GM21423 (cell line): ENCODE results near the gene DKK3.
A peak's percentile ranks its signal among the peaks of the same experiment; 100 is the strongest.

Experiments used
- ATAC-seq: cut with Tn5 transposase; IDR thresholded peaks from one replicate; pipeline ENCODE4 v1.9.1; 2021; ENCODE audit warnings: mild to moderate bottlenecking, moderate library complexity; ENCODE audit not compliant: unreplicated experiment

DKK3 gene

GRCh38 chr11:11969380-11970215, 38.8 kb downstream of the DKK3 start:
- no peak for ATAC-seq

DNA sequence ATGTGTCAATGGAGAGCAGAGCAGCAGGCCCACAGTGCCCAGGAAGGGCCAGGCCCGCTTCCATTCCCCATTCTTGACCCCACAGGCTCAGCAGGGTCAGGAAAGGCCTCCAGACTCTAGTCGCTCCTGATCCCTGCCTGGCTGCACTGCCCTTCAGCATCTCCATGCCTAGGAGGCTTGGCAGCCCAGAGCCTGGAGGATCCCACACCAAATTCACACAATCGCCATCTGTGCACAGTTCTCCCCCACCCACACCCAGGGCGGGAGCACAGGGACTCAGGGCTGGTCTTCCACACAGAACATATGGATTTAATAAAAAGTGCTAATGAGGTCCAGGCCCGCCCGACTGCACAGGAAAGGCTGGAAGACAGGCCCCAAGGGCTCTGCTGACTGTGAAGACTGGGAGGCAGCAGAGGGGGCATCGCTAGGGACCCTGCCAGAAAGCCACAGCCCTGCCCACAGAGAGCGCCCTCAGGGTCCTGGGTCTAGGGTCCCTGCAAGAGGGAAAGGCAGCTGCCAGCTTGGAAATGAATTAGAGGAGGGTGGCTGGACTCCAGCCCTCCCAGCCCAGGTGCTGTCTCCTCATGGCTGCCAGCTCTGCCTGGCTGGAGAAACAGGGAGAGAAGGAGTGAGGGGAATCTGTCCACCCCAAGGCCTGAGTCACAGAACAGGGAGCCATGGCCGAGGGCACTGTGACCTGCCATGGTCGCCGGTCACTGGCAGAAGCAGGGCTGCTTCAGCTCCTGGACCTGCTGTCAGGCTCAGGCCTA, 39.7 kb downstream of the DKK3 start:
- ATAC-seq = no peak

DNA sequence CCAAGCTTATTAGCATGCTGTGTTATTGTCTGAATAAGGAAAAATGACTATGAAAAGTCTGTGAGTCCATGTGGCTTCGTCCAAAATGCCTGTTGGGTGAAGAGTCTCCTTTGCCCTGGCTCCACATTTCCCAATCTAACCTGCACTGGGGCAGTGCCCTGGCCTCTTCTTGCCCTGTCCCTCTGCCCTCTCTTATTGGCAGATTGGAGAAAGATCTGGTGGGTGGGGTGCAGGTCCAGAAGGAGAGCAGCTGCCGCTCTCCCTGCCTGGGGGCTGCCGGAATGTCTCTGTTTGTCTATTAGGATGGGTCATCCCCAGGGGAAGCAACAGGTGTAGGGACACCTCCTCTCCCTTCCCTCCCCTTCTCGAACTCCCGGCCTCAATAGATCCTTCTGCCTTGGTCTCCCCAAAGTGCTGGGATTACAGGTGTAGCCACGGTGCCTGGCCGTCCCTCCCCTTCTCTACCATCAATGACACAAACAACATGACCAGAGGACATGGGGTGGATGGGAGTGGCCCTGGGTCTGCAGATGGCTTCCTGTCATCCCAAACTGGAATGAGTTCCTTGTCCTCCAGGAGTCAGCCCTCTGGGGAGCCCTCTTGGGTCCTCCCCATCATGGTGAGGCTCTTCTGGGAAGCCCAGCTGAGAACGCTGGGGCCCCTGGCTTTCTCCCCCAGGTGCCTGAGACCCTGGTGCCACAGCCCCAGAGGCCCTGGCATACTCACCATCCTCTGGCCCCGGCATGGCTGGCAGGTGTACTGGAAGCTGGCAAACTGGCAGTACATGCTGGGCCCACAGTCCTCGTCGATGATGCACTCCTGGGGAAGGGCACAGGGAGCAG, 40.5 kb downstream of the DKK3 start:
- ATAC-seq = no peak

DNA sequence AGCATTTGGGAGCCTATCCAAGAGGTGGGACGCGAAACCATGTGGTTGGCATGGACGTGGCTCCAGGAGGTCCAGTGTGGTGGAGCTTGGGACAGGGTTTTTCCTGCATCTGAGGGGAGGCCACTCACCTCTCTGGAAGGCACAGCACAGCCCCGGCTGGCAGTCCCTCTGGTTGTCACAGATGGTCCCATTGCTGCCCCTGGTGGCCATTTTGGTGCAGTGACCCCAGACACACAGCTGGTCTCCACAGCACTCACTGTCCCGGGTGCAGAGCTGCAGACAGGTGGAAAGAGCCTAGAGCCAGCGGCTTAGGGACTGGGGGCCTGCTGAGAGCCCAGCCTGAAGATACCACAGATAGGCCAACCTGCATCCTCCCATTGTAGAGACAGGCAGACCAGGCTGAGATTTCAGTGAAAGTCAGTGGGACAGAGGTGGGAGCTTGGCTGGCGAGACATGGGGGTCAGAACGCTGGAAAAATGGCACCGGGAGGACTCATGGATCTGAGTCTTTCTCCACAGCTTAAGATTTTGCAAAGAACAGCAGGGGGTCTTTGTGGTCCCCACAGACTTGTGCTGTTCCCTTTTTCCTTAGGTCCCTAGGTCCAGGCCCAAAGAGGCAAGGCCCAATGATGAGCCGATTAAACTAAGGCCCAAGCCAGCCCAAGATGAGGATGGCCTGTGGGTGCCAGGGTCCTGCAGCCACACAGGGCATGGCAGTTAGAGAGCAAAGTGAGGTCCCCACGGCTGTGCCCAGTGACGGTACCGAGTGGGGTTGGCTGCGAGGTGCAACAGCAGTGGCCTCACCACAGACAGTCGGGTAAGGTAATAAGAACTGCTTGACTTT, 41.4 kb downstream of the DKK3 start:
- peak; percentile 92 for ATAC-seq

DNA sequence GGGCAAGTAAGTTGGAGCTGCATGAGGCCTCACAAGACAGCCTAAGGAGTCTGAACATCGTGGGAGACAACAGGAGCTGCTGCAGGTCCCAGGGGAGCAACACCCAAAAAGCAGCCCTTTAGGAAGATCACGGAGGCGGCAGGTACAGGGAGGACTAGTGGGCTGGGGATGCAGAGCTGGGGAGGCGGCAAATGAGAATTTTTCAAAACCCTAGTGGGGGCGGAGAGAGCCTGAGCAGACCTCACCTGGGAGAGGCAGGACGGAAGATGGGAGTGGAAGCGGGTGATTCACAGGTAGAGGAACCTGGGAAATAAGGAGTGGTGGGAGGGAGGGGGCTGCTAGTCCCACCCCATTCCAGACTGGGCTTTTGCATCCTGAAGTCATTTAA, 42.1 kb downstream of the DKK3 start:
- ATAC-seq = no peak

DNA sequence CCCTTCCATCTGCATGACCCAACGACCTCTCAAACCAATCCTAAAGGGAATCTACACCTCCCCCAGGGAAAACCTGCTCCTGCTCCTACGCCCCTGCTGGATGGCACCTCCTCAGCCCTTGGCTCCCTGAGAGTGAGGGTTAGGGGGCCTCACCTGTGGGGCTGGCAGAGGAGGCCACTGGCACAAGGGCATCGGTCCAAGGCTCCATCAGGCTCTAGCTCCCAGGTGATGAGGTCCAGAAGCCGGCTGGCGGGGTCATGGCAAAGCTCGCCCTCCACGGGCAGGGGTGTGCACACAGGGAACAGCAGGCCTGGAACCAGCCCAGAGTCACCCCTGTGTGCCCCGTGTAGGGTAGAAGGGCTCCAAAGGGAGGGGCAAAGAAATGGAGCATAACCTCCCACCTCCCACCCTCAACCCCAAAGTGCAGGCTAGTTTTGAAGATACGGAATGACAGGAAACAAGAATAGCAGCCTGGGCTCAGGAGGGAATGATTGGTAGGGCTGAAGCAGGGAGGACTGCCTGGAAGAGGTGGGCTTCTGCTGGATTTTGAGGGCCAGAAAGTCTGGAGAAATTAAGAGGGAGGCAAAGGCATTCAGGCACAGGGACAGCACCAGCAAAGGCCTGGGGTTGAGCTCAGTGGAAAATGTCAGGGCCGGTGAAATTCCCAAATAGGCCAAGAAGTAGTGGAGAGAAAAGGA, 42.6 kb downstream of the DKK3 start:
- ATAC-seq = no peak

GRCh38 chr11:11965192-11965591, 43.2 kb downstream of the DKK3 start:
- ATAC-seq = no peak

- ATAC-seq = no peak
Measured at GRCh38 chr11:11964774-11965150, 43.7 kb downstream of the DKK3 start.

DNA sequence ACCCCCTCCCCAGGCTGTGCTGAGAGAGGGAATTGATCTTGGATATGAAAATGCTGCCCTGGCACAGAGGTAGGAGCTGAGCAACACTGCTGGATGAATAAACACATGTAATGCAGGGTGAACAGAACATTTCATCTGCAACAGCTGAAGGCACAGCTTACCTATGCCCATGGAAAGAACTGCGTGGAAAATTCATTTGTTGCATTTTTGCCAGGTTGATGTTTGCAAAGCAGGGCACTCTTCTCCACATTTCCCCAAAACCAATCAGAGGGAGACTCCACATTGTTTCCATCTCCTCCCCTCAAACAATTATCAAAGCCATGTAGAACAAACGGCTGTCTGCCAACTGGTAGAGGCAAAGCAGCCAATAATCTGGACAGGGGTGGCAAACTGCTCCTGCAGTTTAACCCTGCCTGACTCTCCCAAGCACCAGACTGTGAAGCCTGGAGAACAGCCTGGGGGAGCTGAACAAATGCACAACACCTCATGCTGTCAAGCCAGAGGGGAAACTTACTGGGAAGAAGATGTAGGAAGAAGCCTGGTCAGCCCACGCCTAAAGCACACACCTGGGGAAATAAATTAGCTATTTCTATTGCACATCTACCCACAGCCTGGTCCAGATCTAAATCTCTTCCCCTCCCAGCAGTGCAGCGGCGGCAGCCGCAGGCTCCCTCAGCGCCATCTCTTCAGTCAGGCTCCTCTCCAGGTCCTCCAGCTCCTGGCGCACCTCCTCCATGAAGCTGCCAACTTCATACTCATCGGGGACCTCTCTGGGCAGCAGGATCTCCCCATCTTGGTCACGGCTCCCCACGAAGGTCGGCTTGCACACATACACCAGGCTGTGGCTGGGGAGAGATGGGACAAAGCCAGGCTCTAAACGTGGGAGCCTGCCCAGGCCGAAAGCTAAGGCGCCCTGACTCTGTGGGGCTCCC, 44.3 kb downstream of the DKK3 start:
- no peak for ATAC-seq

DNA sequence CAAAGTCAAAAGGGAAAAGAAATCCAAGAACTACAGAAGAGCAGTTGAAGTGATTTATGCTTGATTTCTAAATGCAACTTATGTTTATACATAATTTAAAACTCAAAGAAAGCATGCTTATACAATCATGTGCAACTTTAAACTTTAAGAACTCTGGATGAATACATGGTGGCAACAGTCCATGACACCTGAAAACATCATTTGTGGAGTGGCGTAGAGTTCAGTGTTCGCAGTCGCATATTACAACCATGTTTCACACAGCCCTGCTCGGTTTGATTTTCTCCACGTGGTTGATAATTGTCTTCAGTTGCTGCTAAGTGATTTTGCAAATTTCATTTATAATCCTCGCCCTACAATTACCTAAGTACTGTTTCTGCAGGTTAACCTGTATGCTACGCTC, 45.4 kb downstream of the DKK3 start:
- ATAC-seq = no peak

DNA sequence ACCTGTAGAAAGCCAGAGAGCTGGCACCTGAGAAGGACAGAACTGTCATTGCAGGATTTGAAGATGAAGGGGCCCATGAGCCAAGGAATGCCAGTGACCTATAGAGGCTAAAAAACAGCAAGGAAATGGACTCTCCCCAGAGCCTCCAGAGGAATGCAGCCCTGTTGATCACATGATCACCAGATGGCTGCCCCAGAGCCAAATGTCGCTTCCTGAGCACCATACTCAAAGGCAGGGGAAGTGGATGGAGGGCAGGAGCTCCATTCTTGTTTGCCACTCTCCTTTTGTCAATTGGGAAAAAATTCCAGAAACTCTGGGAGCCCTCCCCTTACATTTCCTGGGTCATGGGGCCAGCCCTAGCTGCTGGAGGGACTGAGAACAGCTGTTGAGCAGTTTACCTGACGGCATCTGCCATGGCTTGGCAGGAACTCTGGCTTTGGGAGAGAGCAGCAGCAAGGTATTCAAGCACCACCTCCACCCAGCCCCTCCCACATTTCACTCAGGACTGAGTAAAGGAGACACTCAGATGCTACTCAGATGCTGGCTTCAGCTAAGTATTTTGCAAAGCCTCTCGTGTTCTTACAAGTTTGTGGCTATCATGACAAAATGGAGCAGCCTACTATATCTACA, 46.9 kb downstream of the DKK3 start:
- no peak for ATAC-seq

DNA sequence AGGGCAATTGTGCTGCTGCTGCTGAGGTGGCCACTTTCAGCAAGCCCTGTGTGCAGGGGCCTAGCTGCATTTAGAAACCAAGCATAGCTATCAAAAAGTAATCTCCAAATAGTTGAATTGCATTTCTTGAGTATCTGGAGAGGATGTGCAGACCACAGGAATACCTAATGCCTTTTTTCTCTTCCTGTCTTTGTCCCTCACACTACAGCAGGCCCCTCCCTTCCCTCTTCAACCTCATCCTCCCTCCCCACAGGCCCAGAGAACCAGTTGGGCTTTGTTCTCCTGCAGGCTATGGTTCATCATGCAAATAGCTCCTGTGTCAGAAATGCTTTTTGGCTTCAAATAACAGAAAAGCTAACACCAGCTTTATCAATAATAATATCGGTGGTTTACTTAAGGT, 47.7 kb downstream of the DKK3 start:
- ATAC-seq = peak; percentile 51

DNA sequence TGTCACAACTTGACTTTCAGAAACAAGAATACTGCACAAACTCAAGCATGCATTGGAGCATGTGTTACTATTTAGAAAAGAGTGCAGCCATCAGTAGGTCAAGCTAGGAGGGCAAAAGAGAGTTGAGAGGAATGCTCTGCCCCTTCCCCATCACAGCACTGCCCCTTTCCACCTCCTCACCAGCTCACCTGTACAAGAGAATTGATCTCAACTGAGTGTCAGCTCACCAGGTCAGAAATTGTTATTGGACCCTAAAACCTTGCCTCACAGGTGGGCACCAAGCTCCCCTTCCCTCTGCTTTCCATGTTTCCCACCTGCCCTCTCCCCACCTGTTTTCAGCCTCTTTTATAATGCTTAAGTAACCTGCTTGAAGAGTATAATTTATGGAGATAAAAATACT, 48.8 kb downstream of the DKK3 start:
- ATAC-seq = no peak

DNA sequence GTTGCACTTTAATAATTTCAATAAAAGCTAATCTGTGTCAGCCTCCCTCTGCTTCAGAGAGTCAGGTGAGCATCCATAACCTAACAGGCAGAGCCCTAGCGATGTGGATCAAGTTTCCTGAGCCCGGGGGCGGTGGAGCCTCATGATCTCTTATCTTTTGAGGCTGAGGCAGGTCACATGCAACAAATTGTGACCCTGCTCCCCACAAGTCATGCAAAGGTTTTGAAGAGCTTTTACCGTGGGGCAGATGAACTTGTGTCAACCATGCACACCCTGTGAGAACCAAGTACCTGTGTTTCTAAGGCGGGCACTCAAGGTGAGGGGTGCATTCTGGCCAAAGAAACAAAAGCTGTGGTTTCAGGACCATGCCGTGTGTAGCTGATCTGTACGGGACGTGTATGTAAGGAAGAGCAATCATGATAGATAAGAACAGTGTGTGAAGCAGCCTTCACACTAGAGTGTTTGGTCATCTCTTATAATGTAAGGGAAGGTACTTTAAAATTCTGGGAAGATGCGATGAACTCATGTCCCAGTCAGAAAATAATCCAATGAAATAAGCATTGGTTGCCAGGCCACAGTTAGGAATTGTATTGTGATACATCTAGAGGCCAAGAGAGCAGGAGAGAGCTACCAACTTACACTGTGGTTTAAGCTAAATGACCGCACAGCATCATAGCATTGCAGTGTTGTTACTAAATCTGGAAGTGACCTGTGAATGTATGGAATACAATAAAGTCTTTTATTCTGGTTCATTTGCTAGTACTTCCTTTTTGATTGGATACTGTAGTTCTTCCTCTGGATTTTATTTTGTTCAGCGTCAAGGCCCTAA, 49.8 kb downstream of the DKK3 start:
- ATAC-seq = no peak

GRCh38 chr11:11956006-11956405, 52.4 kb downstream of the DKK3 start:
- ATAC-seq = no peak

GRCh38 chr11:11952036-11952435, 56.4 kb downstream of the DKK3 start:
- ATAC-seq = no peak

- ATAC-seq = no peak
Measured at GRCh38 chr11:11949482-11949881, 58.9 kb downstream of the DKK3 start.
